Activated CD4-positive, alpha-beta T cell treated with anti-CD3 and anti-CD28 coated beads for 36 hours (primary cell): Measurements from ENCODE around the gene CDC42BPB. TPM values are rescaled to one million over a fixed set of nuclear protein-coding genes. Genes with fewer than 3 reads are reported as not detected.
A peak's percentile ranks its signal among the peaks of the same experiment; 100 is the strongest.

ENCODE experiments used
- ATAC-seq: fragments of 200-7000 bp; cut with Tn5 transposase; one replicate; pipeline ENCODE4 v1.10.0; 2021; ENCODE audit warnings: mild to moderate bottlenecking, moderate library complexity
- CTCF ChIA-PET: fragments of 350-600 bp; sonication (Branson Sonifier 250); formaldehyde crosslinking; loops from one replicate; lab custom pipeline; 2021; ENCODE audit warnings: antibody characterized with exemption; lab: Charles Lee
- POLR2A ChIA-PET: fragments of 350-600 bp; sonication (Branson Sonifier 250); formaldehyde crosslinking; loops from one replicate; lab custom pipeline; 2021; ENCODE audit warnings: antibody characterized with exemption, inconsistent platforms; lab: Charles Lee
- DNase-seq: peaks from one replicate; pipeline ENCODE4 v3.0.0-alpha.2; 2020
- H3K27ac Mint-ChIP-seq: one replicate; pipeline ENCODE4 v1.8.0; 2021; ENCODE audit warnings: mixed read lengths
- H3K27me3 Mint-ChIP-seq: one replicate; pipeline ENCODE4 v1.8.0; 2021; ENCODE audit warnings: mixed read lengths
- H3K36me3 Mint-ChIP-seq: one replicate; pipeline ENCODE4 v1.8.0; 2021; ENCODE audit warnings: low read depth, mixed read lengths
- H3K4me1 Mint-ChIP-seq: one replicate; pipeline ENCODE4 v1.8.0; 2021; ENCODE audit warnings: mixed read lengths
- H3K4me3 Mint-ChIP-seq: one replicate; pipeline ENCODE4 v1.8.0; 2021; ENCODE audit warnings: mild to moderate bottlenecking, moderate library complexity, mixed read lengths
- H3K9me3 Mint-ChIP-seq: one replicate; pipeline ENCODE4 v1.8.0; 2021; ENCODE audit warnings: low read depth, mixed read lengths
- intact Hi-C, 2 experiments: fragments of 100-400 bp; cut with DNase I in 1 of 2; cut with micrococcal nuclease in 1 of 2; formaldehyde crosslinking; loops; one replicate each; pipeline versions ENCODE4 v1.14.2 to v1.15.1; 2022 to 2024; cut with DNase I, micrococcal nuclease
- total RNA-seq, 2 experiments: library from RNA; stranded (reverse); gene quantifications; one replicate each; pipeline ENCODE4 v1.2.3, GENCODE V29; 2021

Gene CDC42BPB
- total RNA-seq, 2 experiments from 2014 or later, result 4.0 to 4.4 TPM

GRCh38 chr14:102903889-102904512 is 153.3 kb downstream of the CDC42BPB start:
- POLR2A ChIA-PET, result no interaction called here
- no peaks in the 10 kb centered on the region for H3K27me3 Mint-ChIP-seq
- peaks cover 14% of the 10 kb centered on the region for H3K4me1 Mint-ChIP-seq
- peak overlapping the region; percentile 17 for H3K27ac Mint-ChIP-seq
- intact Hi-C loops, result no loop called here
- DNase-seq, result no peak
- H3K4me3 Mint-ChIP-seq, result no peak overlapping the region
- peaks cover 49% of the 10 kb centered on the region for H3K36me3 Mint-ChIP-seq
- CTCF ChIA-PET, result interaction anchor here (0.6 kb wide), 1 partner anchor 409 kb away, joined by 3 read pairs; no protein-coding TSS in a partner anchor
- H3K9me3 Mint-ChIP-seq, result no peaks in the 10 kb centered on the region
- ATAC-seq, result no peak

GRCh38 chr14:102903248-102903888 is 154.0 kb downstream of the CDC42BPB start:
- CTCF ChIA-PET, result interaction anchor here (0.6 to 1.9 kb wide), 3 partner anchors 174 to 409 kb away, joined by 3 to 7 read pairs (median 3); no protein-coding TSS in a partner anchor
- Mint-ChIP-seq H3K4me1 (peaks cover 20% of the 10 kb centered on the region), H3K27me3 (no peaks in the 10 kb centered on the region), H3K9me3 (no peaks in the 10 kb centered on the region), H3K4me3 (no peak overlapping the region), H3K27ac (peak overlapping the region; percentile 20), H3K36me3 (peaks cover 52% of the 10 kb centered on the region)
- POLR2A ChIA-PET, result interaction anchor here (0.6 kb wide), 1 partner anchor 9 kb away, joined by 3 read pairs; no protein-coding TSS in a partner anchor
- ATAC-seq, result no peak
- intact Hi-C loops, result no loop called here
- no peak for DNase-seq

DNA sequence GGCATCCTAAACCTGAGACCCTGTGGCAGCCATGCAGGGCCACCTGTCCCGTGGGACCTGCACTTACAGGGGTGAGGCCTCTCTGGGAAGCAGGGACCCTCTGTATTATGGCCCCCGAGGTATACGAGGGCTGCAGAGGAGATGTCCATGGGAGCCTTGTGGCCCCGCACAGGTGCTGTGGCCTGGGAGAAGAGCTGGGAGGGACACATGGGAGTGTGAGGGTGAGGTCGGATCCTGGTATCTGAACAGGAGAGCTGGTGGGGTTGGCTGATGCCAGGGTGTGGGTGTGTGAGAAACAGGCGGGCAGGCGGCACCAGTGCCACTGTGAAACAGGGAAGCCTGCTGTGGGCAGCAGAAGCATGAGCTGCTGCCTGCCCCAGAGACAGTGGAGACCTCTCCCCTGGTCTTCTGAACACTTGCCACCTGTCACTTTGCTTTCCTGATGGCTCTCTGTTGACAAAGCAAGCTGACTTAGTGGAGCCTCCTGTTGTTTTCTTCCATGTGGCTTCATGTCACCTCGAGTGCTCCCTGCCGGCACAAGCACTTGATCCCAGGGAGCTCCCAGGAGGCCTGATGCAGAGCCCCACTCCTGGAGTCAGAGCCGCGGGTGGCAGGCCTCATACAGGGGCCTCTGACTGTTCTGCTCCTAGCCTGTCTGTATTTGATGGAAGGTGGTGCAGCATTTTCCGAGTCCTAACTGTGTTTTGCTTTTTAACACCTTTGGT is 154.7 kb downstream of the CDC42BPB start:
- Mint-ChIP-seq H3K9me3 (no peaks in the 10 kb centered on the region), H3K4me1 (peaks cover 21% of the 10 kb centered on the region), H3K36me3 (peaks cover 51% of the 10 kb centered on the region), H3K27ac (peak overlapping the region; percentile 37), H3K4me3 (no peak overlapping the region), H3K27me3 (no peaks in the 10 kb centered on the region)
- CTCF ChIA-PET, result interaction anchor here (0.9 to 1.9 kb wide), 2 partner anchors 173 to 209 kb away, joined by 3 to 7 read pairs; no protein-coding TSS in a partner anchor
- intact Hi-C loops, result no loop called here
- ATAC-seq, result no peak
- DNase-seq, result no peak
- POLR2A ChIA-PET, result interaction anchor here (0.6 kb wide), 1 partner anchor 10 kb away, joined by 3 read pairs; no protein-coding TSS in a partner anchor

GRCh38 chr14:102902086-102902485 is 155.3 kb downstream of the CDC42BPB start:
- Mint-ChIP-seq H3K36me3 (peaks cover 53% of the 10 kb centered on the region), H3K4me1 (peaks cover 21% of the 10 kb centered on the region), H3K27me3 (no peaks in the 10 kb centered on the region), H3K4me3 (no peak overlapping the region), H3K27ac (no peak overlapping the region), H3K9me3 (no peaks in the 10 kb centered on the region)
- ATAC-seq (no peak), DNase-seq (no peak)
- ChIA-PET POLR2A (no interaction called here), CTCF (interaction anchor here (1.9 kb wide), 1 partner anchor 208 kb away, joined by 7 read pairs; no protein-coding TSS in a partner anchor)
- intact Hi-C loops, result no loop called here

DNA sequence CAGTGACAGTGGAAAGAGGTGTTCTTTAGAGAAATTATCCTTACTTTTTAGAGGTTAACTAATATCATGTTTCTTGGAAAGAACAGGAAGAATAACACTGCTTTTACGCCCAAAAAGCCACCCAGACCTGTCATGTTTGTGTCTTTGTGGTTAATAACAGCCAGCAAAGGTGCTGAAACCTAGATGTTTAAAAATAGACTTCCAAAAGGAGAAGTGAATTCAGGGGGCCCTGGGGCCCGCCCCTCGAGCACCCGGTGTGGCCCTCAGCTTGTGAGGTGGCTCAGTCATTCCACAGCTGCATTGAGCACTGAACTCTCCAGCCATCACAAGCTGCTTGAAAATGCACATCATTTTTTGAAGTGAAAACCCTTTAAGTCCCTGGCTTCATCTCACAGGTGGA is 155.7 kb downstream of the CDC42BPB start:
- H3K27me3 Mint-ChIP-seq, result no peaks in the 10 kb centered on the region
- no peak for ATAC-seq
- peaks cover 51% of the 10 kb centered on the region for H3K36me3 Mint-ChIP-seq

DNA sequence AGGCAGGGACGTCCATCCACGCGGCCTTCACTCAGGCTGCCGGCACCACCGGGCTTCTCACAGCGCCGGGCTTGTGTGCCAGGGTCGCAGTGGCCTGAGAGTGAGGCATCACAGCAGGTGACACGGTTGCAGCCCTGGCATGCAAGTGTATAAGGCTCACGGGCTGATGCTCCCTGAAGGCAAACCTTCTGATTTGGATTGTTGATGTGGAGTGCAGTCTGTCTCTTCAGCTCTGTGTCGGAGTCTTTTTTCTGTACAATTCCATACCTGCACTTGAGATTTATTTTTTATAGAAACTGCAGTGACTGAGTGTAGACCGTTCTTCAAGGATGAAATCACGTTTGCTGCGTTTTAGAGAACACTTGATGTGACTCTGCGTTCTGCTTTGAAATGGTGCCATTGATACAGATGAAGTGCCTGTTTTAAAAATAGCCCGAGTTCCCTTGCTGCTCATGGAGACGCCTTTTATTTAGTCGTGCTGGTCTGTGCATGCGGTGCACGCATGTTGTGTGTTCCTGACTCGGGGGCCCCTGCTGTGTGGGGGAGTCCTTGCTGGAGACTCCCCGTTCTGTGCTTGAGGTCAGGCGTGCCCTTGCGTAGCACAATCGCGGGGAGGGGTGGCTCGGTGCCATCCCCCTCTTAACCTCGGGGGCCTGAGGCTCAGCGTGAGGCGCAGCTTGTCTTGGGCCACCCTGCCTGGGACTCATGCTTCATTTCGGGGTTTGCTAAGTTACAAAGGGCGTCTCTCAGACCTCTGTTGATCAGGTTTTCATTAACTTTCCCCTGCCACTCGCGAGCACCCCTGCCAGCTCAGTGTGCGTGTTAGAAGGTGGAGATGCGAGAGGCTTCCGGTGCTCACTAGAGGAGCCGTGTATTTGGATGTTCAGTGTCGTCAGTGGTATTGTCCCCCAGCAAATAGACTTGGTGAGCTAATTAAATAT is 156.4 kb downstream of the CDC42BPB start:
- no peaks in the 10 kb centered on the region for H3K27me3 Mint-ChIP-seq
- peaks cover 56% of the 10 kb centered on the region for H3K36me3 Mint-ChIP-seq
- peaks cover 21% of the 10 kb centered on the region for H3K4me1 Mint-ChIP-seq
- DNase-seq (peak; percentile 37), ATAC-seq (peak; percentile 39)
- no peak overlapping the region for H3K4me3 Mint-ChIP-seq
- H3K27ac Mint-ChIP-seq, result peak overlapping the region; percentile 83
- H3K9me3 Mint-ChIP-seq, result no peaks in the 10 kb centered on the region
- ChIA-PET CTCF (interaction anchor here (1.9 kb wide), 1 partner anchor 207 kb away, joined by 7 read pairs; no protein-coding TSS in a partner anchor), POLR2A (no interaction called here)
- intact Hi-C loops, result no loop called here

More for the DNA sequence above, 155.7 kb downstream of the CDC42BPB start:
- Mint-ChIP-seq H3K9me3 (no peaks in the 10 kb centered on the region), H3K4me3 (no peak overlapping the region), H3K4me1 (peaks cover 21% of the 10 kb centered on the region), H3K27ac (peak overlapping the region; percentile 83)
- intact Hi-C loops, result no loop called here
- no peak for DNase-seq
- CTCF ChIA-PET, result interaction anchor here (1.9 kb wide), 1 partner anchor 207 kb away, joined by 7 read pairs; no protein-coding TSS in a partner anchor
- POLR2A ChIA-PET, result no interaction called here

DNA sequence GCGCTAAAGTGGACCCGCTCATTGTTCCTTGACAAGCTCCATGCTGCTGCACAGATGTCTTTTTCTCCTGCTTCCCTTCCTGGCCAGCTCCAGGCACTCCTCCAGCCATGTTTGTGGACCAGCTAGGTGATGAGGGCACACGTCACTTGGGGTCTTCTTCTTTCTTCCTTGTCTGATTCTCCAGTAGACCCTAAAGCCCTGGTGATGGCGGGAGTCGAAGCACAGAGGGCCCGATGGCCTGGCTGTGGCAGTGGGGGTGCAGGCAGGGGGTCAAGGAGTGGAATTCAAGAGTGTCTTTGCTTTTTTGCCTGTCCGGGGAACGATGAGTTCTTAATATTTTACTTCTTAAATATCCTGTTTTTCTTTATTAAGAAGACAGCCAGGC is 157.8 kb downstream of the CDC42BPB start:
- POLR2A ChIA-PET, result no interaction called here
- CTCF ChIA-PET, result no interaction called here
- H3K27me3 Mint-ChIP-seq, result no peaks in the 10 kb centered on the region
- H3K27ac Mint-ChIP-seq, result no peak overlapping the region
- no peak for ATAC-seq
- H3K9me3 Mint-ChIP-seq, result no peaks in the 10 kb centered on the region
- DNase-seq, result no peak
- H3K4me3 Mint-ChIP-seq, result no peak overlapping the region
- intact Hi-C loops, result no loop called here
- peaks cover 54% of the 10 kb centered on the region for H3K36me3 Mint-ChIP-seq
- H3K4me1 Mint-ChIP-seq, result peaks cover 21% of the 10 kb centered on the region

- ATAC-seq, result no peak
- no peaks in the 10 kb centered on the region for H3K9me3 Mint-ChIP-seq
- no peak for DNase-seq
- ChIA-PET CTCF (no interaction called here), POLR2A (no interaction called here)
- H3K36me3 Mint-ChIP-seq, result peaks cover 54% of the 10 kb centered on the region
- peaks cover 21% of the 10 kb centered on the region for H3K4me1 Mint-ChIP-seq
- H3K27me3 Mint-ChIP-seq, result no peaks in the 10 kb centered on the region
- no peak overlapping the region for H3K4me3 Mint-ChIP-seq
- peak overlapping the region; percentile 48 for H3K27ac Mint-ChIP-seq
- intact Hi-C loops, result no loop called here
These were observed 158.4 kb downstream of the CDC42BPB start for GRCh38 chr14:102898776-102899515.

DNA sequence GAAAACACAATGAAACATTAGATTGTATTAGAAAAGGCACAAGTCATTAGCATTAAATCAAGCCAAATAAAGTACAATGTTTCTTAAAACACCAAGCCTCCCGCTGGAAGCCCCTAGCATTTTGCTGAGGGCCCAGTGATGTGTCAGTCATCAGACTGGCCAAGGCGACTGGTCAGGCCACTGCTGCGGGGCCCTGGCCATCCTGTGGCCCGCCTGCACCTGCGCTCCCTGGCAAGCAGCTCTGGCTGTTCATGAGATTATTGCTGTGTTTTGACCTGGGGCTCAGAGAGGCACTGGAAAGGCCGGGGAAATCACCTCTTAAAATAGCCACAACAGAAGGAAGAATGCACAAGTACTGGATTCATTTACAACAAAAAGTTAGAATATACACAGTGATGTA is 159.1 kb downstream of the CDC42BPB start:
- DNase-seq (no peak), ATAC-seq (no peak)
- peaks cover 52% of the 10 kb centered on the region for H3K36me3 Mint-ChIP-seq
- H3K27me3 Mint-ChIP-seq, result no peaks in the 10 kb centered on the region
- H3K4me3 Mint-ChIP-seq, result no peak overlapping the region
- ChIA-PET CTCF (no interaction called here), POLR2A (no interaction called here)
- intact Hi-C loops, result no loop called here
- peaks cover 24% of the 10 kb centered on the region for H3K4me1 Mint-ChIP-seq
- no peaks in the 10 kb centered on the region for H3K9me3 Mint-ChIP-seq
- H3K27ac Mint-ChIP-seq, result peak overlapping the region; percentile 48

- intact Hi-C loops, result no loop called here
- Mint-ChIP-seq H3K4me3 (no peak overlapping the region), H3K36me3 (peaks cover 51% of the 10 kb centered on the region), H3K27me3 (no peaks in the 10 kb centered on the region), H3K27ac (peak overlapping the region; percentile 63), H3K9me3 (no peaks in the 10 kb centered on the region), H3K4me1 (peaks cover 29% of the 10 kb centered on the region)
- ATAC-seq (no peak), DNase-seq (no peak)
- CTCF ChIA-PET, result no interaction called here
- POLR2A ChIA-PET, result interaction anchor here (0.6 kb wide), 1 partner anchor 116 kb away, joined by 6 read pairs; no protein-coding TSS in a partner anchor
These were observed 159.9 kb downstream of the CDC42BPB start for GRCh38 chr14:102897299-102898027.
